Measurements from ENCODE around the gene GATA2.

GATA2 gene

GRCh38 chr3:128488991-128489673 lies 3.9 kb downstream of the GATA2 start:
- Histone ChIP-seq H4K20me1 (ENCODE audit: insufficient read depth, low read length, poor library complexity, severe bottlenecking) (no peaks in the 10 kb centered on the region), H2AFZ (ENCODE audit: low read length) (no peak overlapping the region), H3K9me3 (ENCODE audit: insufficient read depth, low read depth, low read length) (no peaks in the 10 kb centered on the region), H3K9me2 (replicated peaks; ENCODE audit: low read depth, low read length) (no peaks in the 10 kb centered on the region), H3K4me3 (ENCODE audit: low read length, poor library complexity, severe bottlenecking) (no peak overlapping the region), H3K79me2 (ENCODE audit: insufficient read depth, low read length) (peaks cover 41% of the 10 kb centered on the region), H3K27me3 (ENCODE audit: insufficient read depth, low read length, poor library complexity, severe bottlenecking) (no peaks in the 10 kb centered on the region), H3F3A (ENCODE audit: low read depth) (peaks cover 7% of the 10 kb centered on the region; the same call in 1 of the 2 replicates), H3K9ac (ENCODE audit: low read depth, low read length, poor library complexity, severe bottlenecking) (no peak overlapping the region), H3K4me2 (ENCODE audit: low read depth, low read length, poor library complexity, severe bottlenecking) (no peak overlapping the region), H3K4me1 (ENCODE audit: insufficient read depth, low read length, poor library complexity, severe bottlenecking) (peaks cover 22% of the 10 kb centered on the region), H3K36me3 (ENCODE audit: insufficient read depth, low read length) (no peaks in the 10 kb centered on the region)
- TF ChIP-seq EZH2phosphoT487 (IDR thresholded peaks at IDR 0.05; ENCODE audit: borderline replicate concordance) (no peak), CTCF (conservative IDR thresholded peaks at IDR 0.05; ENCODE audit: low read length) (no peak)

GRCh38 chr3:128488636-128488990 lies 4.4 kb downstream of the GATA2 start:
- no peaks in the 10 kb centered on the region for H3K27me3 ChIP-seq (ENCODE audit: insufficient read depth, low read length, poor library complexity, severe bottlenecking)
- peaks cover 27% of the 10 kb centered on the region for H3K4me1 ChIP-seq (ENCODE audit: insufficient read depth, low read length, poor library complexity, severe bottlenecking)
- TF ChIP-seq CTCF (conservative IDR thresholded peaks at IDR 0.05; ENCODE audit: low read length), result no peak
- no peak for TF ChIP-seq EZH2phosphoT487 (IDR thresholded peaks at IDR 0.05; ENCODE audit: borderline replicate concordance)
- no peaks in the 10 kb centered on the region for H4K20me1 ChIP-seq (ENCODE audit: insufficient read depth, low read length, poor library complexity, severe bottlenecking)
- no peaks in the 10 kb centered on the region for H3K9me2 ChIP-seq (replicated peaks; ENCODE audit: low read depth, low read length)
- no peak overlapping the region for H2AFZ ChIP-seq (ENCODE audit: low read length)
- no peak overlapping the region for H3K9ac ChIP-seq (ENCODE audit: low read depth, low read length, poor library complexity, severe bottlenecking)
- H3K79me2 ChIP-seq (ENCODE audit: insufficient read depth, low read length), result peaks cover 41% of the 10 kb centered on the region
- H3K4me3 ChIP-seq (ENCODE audit: low read length, poor library complexity, severe bottlenecking), result no peak overlapping the region
- no peaks in the 10 kb centered on the region for H3K36me3 ChIP-seq (ENCODE audit: insufficient read depth, low read length)
- peaks cover 12% of the 10 kb centered on the region for H3F3A ChIP-seq (ENCODE audit: low read depth)
- H3K4me2 ChIP-seq (ENCODE audit: low read depth, low read length, poor library complexity, severe bottlenecking), result peak overlapping the region; percentile 94
- no peaks in the 10 kb centered on the region for H3K9me3 ChIP-seq (ENCODE audit: insufficient read depth, low read depth, low read length)

- H4K20me1 ChIP-seq (ENCODE audit: insufficient read depth, low read length, poor library complexity, severe bottlenecking), result no peaks in the 10 kb centered on the region
- peaks cover 15% of the 10 kb centered on the region for H3F3A ChIP-seq (ENCODE audit: low read depth)
- H3K79me2 ChIP-seq (ENCODE audit: insufficient read depth, low read length), result peaks cover 41% of the 10 kb centered on the region
- no peaks in the 10 kb centered on the region for H3K27me3 ChIP-seq (ENCODE audit: insufficient read depth, low read length, poor library complexity, severe bottlenecking)
- peaks cover 31% of the 10 kb centered on the region for H3K4me1 ChIP-seq (ENCODE audit: insufficient read depth, low read length, poor library complexity, severe bottlenecking)
- H3K9me3 ChIP-seq (ENCODE audit: insufficient read depth, low read depth, low read length), result no peaks in the 10 kb centered on the region
- H2AFZ ChIP-seq (ENCODE audit: low read length), result peak overlapping the region; percentile 54; the same call in 1 of the 2 replicates
- peak overlapping the region; percentile 85 for H3K4me3 ChIP-seq (ENCODE audit: low read length, poor library complexity, severe bottlenecking)
- no peaks in the 10 kb centered on the region for H3K9me2 ChIP-seq (replicated peaks; ENCODE audit: low read depth, low read length)
- no peaks in the 10 kb centered on the region for H3K36me3 ChIP-seq (ENCODE audit: insufficient read depth, low read length)
- no peak for TF ChIP-seq EZH2phosphoT487 (IDR thresholded peaks at IDR 0.05; ENCODE audit: borderline replicate concordance)
- no peak for TF ChIP-seq CTCF (conservative IDR thresholded peaks at IDR 0.05; ENCODE audit: low read length)
- H3K4me2 ChIP-seq (ENCODE audit: low read depth, low read length, poor library complexity, severe bottlenecking), result peak overlapping the region; percentile 94
- peak overlapping the region; percentile 98 for H3K9ac ChIP-seq (ENCODE audit: low read depth, low read length, poor library complexity, severe bottlenecking)
Measured at GRCh38 chr3:128487813-128488635, 5.0 kb downstream of the GATA2 start.

Measured in Loucy (cell line).